K562 (cell line): ENCODE measurements around the gene MADD. TPM values are rescaled to one million over a fixed set of nuclear protein-coding genes. Genes with fewer than 3 reads are reported as not detected.

Experiments used
- ATAC-seq: fragments of 200-7000 bp; cut with Tn5 transposase; 3 replicates; pipeline ENCODE4 v1.9.1; 2020; ENCODE audit warnings: moderate library complexity
- BruUV-seq: library from RNA; stranded (reverse); fragments of 400-500 nt; replicated peaks from 2 replicates; lab custom pipeline; 2021; lab: Mats Ljungman, UMichigan
- CTCF ChIA-PET: fragments of 300-600 bp; formaldehyde crosslinking; extraction: SDS; loops from one replicate; lab custom pipeline; 2021; ENCODE audit warnings: low intra/inter-chr PET ratio; lab: Yijun Ruan, JAX
- POLR2A ChIA-PET: fragments of 300-600, 350-650 bp; sonication (Branson Sonifier 250); formaldehyde crosslinking; extraction: SDS; loops from one replicate; lab custom pipeline; 2021; ENCODE audit warnings: antibody characterized with exemption, inconsistent platforms; lab: Yijun Ruan, JAX
- DNase-seq, 4 experiments: peaks; one replicate each; pipeline versions ENCODE4 v3.0.0 to v3.0.0-alpha.2; 2011 to 2018; ENCODE audit warnings: low spot score in 3 of 4, mixed read lengths in 3 of 4; ENCODE audit errors: extremely low read depth in 1 of 4
- FAIRE-seq: peaks from 2 replicates; lab custom pipeline; 2011; peaks lifted over from hg19 to GRCh38; lab: Jason Lieb, UNC
- H2AFZ ChIP-seq: 2 replicates; pipeline ENCODE4 v1.6.0; 2011; ENCODE audit warnings: low read depth, low read length, control low read depth, inconsistent platforms
- H3K27ac ChIP-seq: fragments of 200-600 bp; 3 replicates; pipeline ENCODE4 v1.8.0; 2011; ENCODE audit warnings: low read depth, mild to moderate bottlenecking, control low read depth, inconsistent platforms, low read length, moderate library complexity, mixed read lengths; ENCODE audit errors: extremely low read depth
- H3K27me3 ChIP-seq, 2 experiments: fragments of 300-600 bp in 1 of 2; 2 replicates in 1 of 2; 3 replicates in 1 of 2; pipeline versions ENCODE4 v1.6.0 to v1.8.0; 2011; ENCODE audit warnings: inconsistent platforms in 2 of 2, low read length in 2 of 2, mild to moderate bottlenecking in 1 of 2, mixed read lengths in 1 of 2, moderate library complexity in 1 of 2; ENCODE audit not compliant: control insufficient read depth in 2 of 2, insufficient read depth in 2 of 2
- H3K36me3 ChIP-seq: fragments of 300-600 bp; 3 replicates; pipeline ENCODE4 v1.8.0; 2011; ENCODE audit warnings: mild to moderate bottlenecking, low read length, inconsistent platforms; ENCODE audit not compliant: control insufficient read depth, insufficient read depth
- H3K4me1 ChIP-seq, 2 experiments: fragments of 200-600 bp in 1 of 2; replicated peaks in 1 of 2; 2 replicates in 1 of 2; 3 replicates in 1 of 2; pipeline versions ENCODE4 v1.5.1 to v1.8.0; 2011; ENCODE audit warnings: inconsistent platforms in 2 of 2, low read length in 2 of 2, mild to moderate bottlenecking in 1 of 2, mixed read lengths in 1 of 2, moderate library complexity in 1 of 2; ENCODE audit not compliant: control insufficient read depth in 2 of 2, insufficient read depth in 2 of 2
- H3K4me2 ChIP-seq: 2 replicates; pipeline ENCODE4 v1.6.1; 2011; ENCODE audit warnings: low read length, control low read depth, inconsistent platforms, mixed read lengths; ENCODE audit not compliant: insufficient read depth
- H3K4me3 ChIP-seq: fragments of 200-600 bp; sonication (generic), shearing (Covaris generic); 2 replicates; pipeline ENCODE4 v1.5.1; 2016; ENCODE audit warnings: control low read depth, inconsistent platforms
- H3K79me2 ChIP-seq: fragments of 200-600 bp; 3 replicates; pipeline ENCODE4 v1.8.0; 2011; ENCODE audit warnings: low read length, inconsistent platforms; ENCODE audit not compliant: control insufficient read depth, insufficient read depth
- H3K9ac ChIP-seq, 2 experiments: 2 replicates each; pipeline versions ENCODE4 v1.6.0 to v1.6.1; 2011; ENCODE audit warnings: low read depth in 2 of 2, low read length in 2 of 2, control low read depth in 1 of 2, inconsistent platforms in 1 of 2, mild to moderate bottlenecking in 1 of 2, mixed read lengths in 1 of 2; ENCODE audit not compliant: insufficient read depth in 1 of 2
- H3K9me1 ChIP-seq: one replicate; pipeline ENCODE4 v1.6.0; 2011; ENCODE audit warnings: inconsistent platforms, mild to moderate bottlenecking, low read length, moderate library complexity; ENCODE audit not compliant: control insufficient read depth, insufficient read depth
- H3K9me3 ChIP-seq: replicated peaks from 2 replicates; pipeline ENCODE4 v1.5.1; 2011; ENCODE audit warnings: low read depth, low read length, inconsistent platforms; ENCODE audit not compliant: control insufficient read depth, insufficient read depth
- H4K20me1 ChIP-seq: replicated peaks from 2 replicates; pipeline ENCODE4 v1.6.1; 2011; ENCODE audit warnings: low read length, inconsistent platforms, mixed read lengths; ENCODE audit not compliant: control insufficient read depth, insufficient read depth
- ARID2 ChIP-seq: fragments of 450-650 bp; IDR thresholded peaks from 2 replicates; pipeline ENCODE4 v1.6.1; 2017; ENCODE audit warnings: antibody characterized with exemption, mild to moderate bottlenecking
- BMI1 ChIP-seq: fragments of 150-350 bp; IDR thresholded peaks from 2 replicates; pipeline ENCODE4 v1.6.1; 2014; ENCODE audit warnings: low read length
- MYBL2 ChIP-seq, 2 experiments: fragments of 450-650 bp in 1 of 2; sonication (generic) in 1 of 2; formaldehyde crosslinking in 1 of 2; IDR thresholded peaks; 2 replicates each; pipeline versions ENCODE4 v1.6.1 to v1.8.1; 2017 to 2022; ENCODE audit warnings: borderline replicate concordance in 1 of 2, inconsistent platforms in 1 of 2, low read depth in 1 of 2, mild to moderate bottlenecking in 1 of 2, missing genetic modification reagents in 1 of 2, moderate library complexity in 1 of 2
- NFIX ChIP-seq: fragments of 250-450 bp; sonication (Bioruptor Pico); IDR thresholded peaks from 2 replicates; pipeline ENCODE4 v1.4.0; 2020; ENCODE audit warnings: low read depth, mild to moderate bottlenecking, moderate library complexity
- ZNF282 ChIP-seq: sonication (generic); formaldehyde crosslinking; IDR thresholded peaks from 2 replicates; pipeline ENCODE4 v1.8.1; 2023; ENCODE audit warnings: missing genetic modification reagents
- ZNF408 ChIP-seq: fragments of 250-450 bp; sonication (Bioruptor Pico); IDR thresholded peaks from 2 replicates; pipeline ENCODE4 v1.4.0; 2020; ENCODE audit warnings: low read depth, mild to moderate bottlenecking, moderate library complexity
- ZNF512 ChIP-seq: IDR thresholded peaks from 2 replicates; pipeline ENCODE4 v1.6.1; 2016; ENCODE audit warnings: missing genetic modification characterization, missing compliant biosample characterization
- WGBS: fragments of 100-300 bp; shearing (Covaris generic); methylation state at CpG from one replicate; pipeline ENCODE4 v1.1.6; 2016; ENCODE audit warnings: low coverage, mixed read lengths; ENCODE audit not compliant: insufficient coverage; ENCODE audit errors: missing lambda C conversion rate; 5-methylcytosine and 5-hydroxymethylcytosine counted together
- in situ Hi-C: fragments of 300-500 bp; cut with MboI; formaldehyde crosslinking; loops from 4 replicates; pipeline ENCODE4 v1.15.0; 2018; ENCODE audit warnings: inconsistent platforms, mixed read lengths
- intact Hi-C: fragments of 100-400 bp; cut with micrococcal nuclease; formaldehyde crosslinking; loops from 2 replicates; pipeline ENCODE4 v1.14.2; 2022
- polyA plus RNA-seq, 8 experiments: library from polyadenylated mRNA; depleted of rRNA in 4 of 8; stranded (reverse) in 5 of 8; unstranded in 3 of 8; fragments of >200 nt; fragmentation: Nextera tagmentation in 2 of 8; fragmentation: Illumina TruSeq in 1 of 8; extraction: Ambion mirVana in 2 of 8; extraction: Trizol in 1 of 8; gene quantifications; 2 replicates each; pipeline versions ENCODE4 v1.2.1 to v1.2.3, GENCODE V29; 2011 to 2014; ENCODE audit warnings: inconsistent platforms in 1 of 8, missing spikeins in 1 of 8
- total RNA-seq, 7 experiments: library from RNA; depleted of rRNA in 6 of 7; stranded (reverse); fragments of >200 nt in 6 of 7; fragmentation: Illumina TruSeq in 2 of 7; extraction: Trizol in 2 of 7; gene quantifications; 2 replicates each; pipeline versions ENCODE4 v1.2.1 to v1.2.3, GENCODE V29; 2011 to 2021; ENCODE audit warnings: low replicate concordance in 1 of 7
- TF ChIP-seq, protein P1 (sequence below): fragments of 250-450 bp; sonication (Bioruptor Pico); IDR thresholded peaks from 2 replicates; pipeline ENCODE4 v1.8.0; 2022; ENCODE audit warnings: inconsistent platforms, mild to moderate bottlenecking, moderate library complexity, borderline replicate concordance

MADD gene
- total and polyA plus RNA-seq, 9 of the 15 experiments (the other 6 are each of a cell fraction or from before 2014, with no cell fraction given) = 0.68 to 57.6 (median 33.6) TPM

GRCh38 chr11:47278769-47279168 lies 8.8 kb downstream of the MADD start:
- WGBS = 84% methylated on average over 4 of the region's 4 CpGs
- POLR2A ChIA-PET = no interaction called here

More at GRCh38 chr11:47278769-47279168, 8.8 kb downstream of the MADD start:
- ATAC-seq (no peak), FAIRE-seq (no peak), DNase-seq (no peak)
- intact Hi-C loops (no loop called here), in situ Hi-C loops (no loop called here)
- H3K4me2 ChIP-seq = no peak overlapping the region
- H3K4me1 ChIP-seq = peaks cover 11 to 21% of the 10 kb centered on the region in 2 experiments
- no peak overlapping the region for H2AFZ ChIP-seq
- CTCF ChIA-PET = no interaction called here
- peaks cover 4% of the 10 kb centered on the region for H3K9me1 ChIP-seq
- peaks cover 90% of the 10 kb centered on the region for H3K36me3 ChIP-seq
- no peak overlapping the region for H3K9ac ChIP-seq
- H3K4me3 ChIP-seq = no peak overlapping the region
- no peaks in the 10 kb centered on the region for H3K9me3 ChIP-seq
- no peak overlapping the region for H3K27ac ChIP-seq
- H3K27me3 ChIP-seq = no peaks in the 10 kb centered on the region
- TF ChIP-seq NFIX (CRISPR knock-in tag) = peak; percentile 41; the same call in 1 of the 2 replicates
- no peak for TF ChIP-seq ARID2
- TF ChIP-seq ZNF408 = 0 out of 2 replicates have a peak, but pooled peaks have one; percentile 57
- TF ChIP-seq MYBL2 (IDR thresholded peaks at IDR 0.05; ENCODE audit: low read depth) = no peak
- TF ChIP-seq MYBL2 (CRISPR knock-in tag; IDR thresholded peaks at IDR 0.05; ENCODE audit: borderline replicate concordance) = no peak
- 0 out of 2 replicates have a peak, but pooled peaks have one; percentile 41 for TF ChIP-seq ZNF512
- TF ChIP-seq, protein P1, sequence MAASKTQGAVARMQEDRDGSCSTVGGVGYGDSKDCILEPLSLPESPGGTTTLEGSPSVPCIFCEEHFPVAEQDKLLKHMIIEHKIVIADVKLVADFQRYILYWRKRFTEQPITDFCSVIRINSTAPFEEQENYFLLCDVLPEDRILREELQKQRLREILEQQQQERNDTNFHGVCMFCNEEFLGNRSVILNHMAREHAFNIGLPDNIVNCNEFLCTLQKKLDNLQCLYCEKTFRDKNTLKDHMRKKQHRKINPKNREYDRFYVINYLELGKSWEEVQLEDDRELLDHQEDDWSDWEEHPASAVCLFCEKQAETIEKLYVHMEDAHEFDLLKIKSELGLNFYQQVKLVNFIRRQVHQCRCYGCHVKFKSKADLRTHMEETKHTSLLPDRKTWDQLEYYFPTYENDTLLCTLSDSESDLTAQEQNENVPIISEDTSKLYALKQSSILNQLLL (CRISPR knock-in tag) = peak; percentile 68; the same call in 1 of the 2 replicates
- TF ChIP-seq BMI1 = no peak
- no peak for TF ChIP-seq ZNF282 (CRISPR knock-in tag)
- peaks cover 3% of the 10 kb centered on the region; the same call in 1 of the 2 replicates for H4K20me1 ChIP-seq
- H3K79me2 ChIP-seq = peaks cover 21% of the 10 kb centered on the region
- BruUV-seq = no TSS peak
